ENCODE measurements around the gene ICA1L.

The ICA1L gene

DNA sequence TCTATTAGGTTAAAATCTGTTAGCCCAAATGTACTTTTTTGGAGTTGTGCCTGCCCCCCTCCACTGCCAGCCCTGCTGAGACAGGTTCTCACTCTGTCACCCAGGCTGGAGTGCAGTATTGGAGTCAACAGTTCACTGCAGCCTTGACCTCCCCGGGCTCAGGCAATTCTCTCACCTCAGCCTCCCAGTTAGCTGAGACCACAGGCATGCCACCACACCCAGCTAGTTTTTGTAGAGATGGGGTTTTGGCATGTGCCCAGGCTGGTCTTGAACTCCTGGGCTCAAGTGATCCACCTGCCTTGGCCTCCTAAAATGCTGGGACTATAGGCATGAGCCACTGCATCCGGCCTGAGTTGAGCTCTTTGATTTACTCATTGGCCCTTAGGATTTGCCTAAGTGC is 110.7 kb downstream of the ICA1L start:
- H3K4me3 ChIP-seq (ENCODE audit: low read length), result no peak overlapping the region
- H3K4me1 ChIP-seq (ENCODE audit: low read length), result peaks cover 34% of the 10 kb centered on the region
- H3K9me3 ChIP-seq (ENCODE audit: insufficient read depth, low read length), result no peaks in the 10 kb centered on the region
- H3K79me2 ChIP-seq (ENCODE audit: low read length), result no peaks in the 10 kb centered on the region
- TF ChIP-seq, protein P1, sequence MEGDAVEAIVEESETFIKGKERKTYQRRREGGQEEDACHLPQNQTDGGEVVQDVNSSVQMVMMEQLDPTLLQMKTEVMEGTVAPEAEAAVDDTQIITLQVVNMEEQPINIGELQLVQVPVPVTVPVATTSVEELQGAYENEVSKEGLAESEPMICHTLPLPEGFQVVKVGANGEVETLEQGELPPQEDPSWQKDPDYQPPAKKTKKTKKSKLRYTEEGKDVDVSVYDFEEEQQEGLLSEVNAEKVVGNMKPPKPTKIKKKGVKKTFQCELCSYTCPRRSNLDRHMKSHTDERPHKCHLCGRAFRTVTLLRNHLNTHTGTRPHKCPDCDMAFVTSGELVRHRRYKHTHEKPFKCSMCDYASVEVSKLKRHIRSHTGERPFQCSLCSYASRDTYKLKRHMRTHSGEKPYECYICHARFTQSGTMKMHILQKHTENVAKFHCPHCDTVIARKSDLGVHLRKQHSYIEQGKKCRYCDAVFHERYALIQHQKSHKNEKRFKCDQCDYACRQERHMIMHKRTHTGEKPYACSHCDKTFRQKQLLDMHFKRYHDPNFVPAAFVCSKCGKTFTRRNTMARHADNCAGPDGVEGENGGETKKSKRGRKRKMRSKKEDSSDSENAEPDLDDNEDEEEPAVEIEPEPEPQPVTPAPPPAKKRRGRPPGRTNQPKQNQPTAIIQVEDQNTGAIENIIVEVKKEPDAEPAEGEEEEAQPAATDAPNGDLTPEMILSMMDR (IDR thresholded peaks at IDR 0.05; ENCODE audit: low read depth, low read length), result no peak
- TF ChIP-seq EZH2phosphoT487 (IDR thresholded peaks at IDR 0.05; ENCODE audit: low read depth), result no peak
- no peaks in the 10 kb centered on the region for H3K27me3 ChIP-seq (ENCODE audit: low read depth, low read length)
- H3K36me3 ChIP-seq (replicated peaks; ENCODE audit: low read depth, low read length), result peaks cover 37% of the 10 kb centered on the region
- H3K27ac ChIP-seq (ENCODE audit: low read length), result peak overlapping the region; percentile 34
- H3K4me2 ChIP-seq (ENCODE audit: low read length), result peak overlapping the region; percentile 27
- H3K9ac ChIP-seq (ENCODE audit: low read length), result no peak overlapping the region
- H2AFZ ChIP-seq (ENCODE audit: low read depth, low read length), result no peak overlapping the region
- H4K20me1 ChIP-seq (ENCODE audit: insufficient read depth, low read length), result peaks cover 7% of the 10 kb centered on the region

DNA sequence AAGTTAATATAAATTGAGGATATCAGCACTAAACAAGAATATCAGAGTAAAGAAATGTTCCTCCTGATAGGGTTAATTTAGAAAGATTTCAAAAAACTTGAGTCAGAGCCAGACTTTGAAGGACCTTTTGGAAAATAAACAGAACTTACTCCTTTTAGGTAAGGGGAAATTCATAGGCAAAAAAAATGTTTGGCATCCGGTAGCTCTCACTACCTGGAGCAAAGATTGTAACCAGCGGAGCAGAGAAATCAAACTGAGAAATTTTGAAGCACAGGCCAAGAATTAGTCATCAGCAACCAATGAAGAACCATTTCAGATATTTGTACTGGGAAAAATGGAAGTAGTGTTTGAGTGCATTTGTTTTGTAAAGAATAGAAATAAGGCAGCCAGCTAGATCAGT is 113.0 kb downstream of the ICA1L start:
- H3K27ac ChIP-seq (ENCODE audit: low read length), result no peak overlapping the region
- peaks cover 23% of the 10 kb centered on the region for H3K36me3 ChIP-seq (replicated peaks; ENCODE audit: low read depth, low read length)
- H3K9me3 ChIP-seq (ENCODE audit: insufficient read depth, low read length), result no peaks in the 10 kb centered on the region
- no peak overlapping the region for H2AFZ ChIP-seq (ENCODE audit: low read depth, low read length)
- no peak overlapping the region for H3K4me2 ChIP-seq (ENCODE audit: low read length)
- no peak overlapping the region for H3K9ac ChIP-seq (ENCODE audit: low read length)
- H3K4me3 ChIP-seq (ENCODE audit: low read length), result no peak overlapping the region
- TF ChIP-seq EZH2phosphoT487 (IDR thresholded peaks at IDR 0.05; ENCODE audit: low read depth), result no peak
- TF ChIP-seq, protein P1 (IDR thresholded peaks at IDR 0.05; ENCODE audit: low read depth, low read length), result no peak
- H3K4me1 ChIP-seq (ENCODE audit: low read length), result peaks cover 22% of the 10 kb centered on the region
- H3K27me3 ChIP-seq (ENCODE audit: low read depth, low read length), result no peaks in the 10 kb centered on the region
- H3K79me2 ChIP-seq (ENCODE audit: low read length), result no peaks in the 10 kb centered on the region
- H4K20me1 ChIP-seq (ENCODE audit: insufficient read depth, low read length), result peaks cover 7% of the 10 kb centered on the region

DNA sequence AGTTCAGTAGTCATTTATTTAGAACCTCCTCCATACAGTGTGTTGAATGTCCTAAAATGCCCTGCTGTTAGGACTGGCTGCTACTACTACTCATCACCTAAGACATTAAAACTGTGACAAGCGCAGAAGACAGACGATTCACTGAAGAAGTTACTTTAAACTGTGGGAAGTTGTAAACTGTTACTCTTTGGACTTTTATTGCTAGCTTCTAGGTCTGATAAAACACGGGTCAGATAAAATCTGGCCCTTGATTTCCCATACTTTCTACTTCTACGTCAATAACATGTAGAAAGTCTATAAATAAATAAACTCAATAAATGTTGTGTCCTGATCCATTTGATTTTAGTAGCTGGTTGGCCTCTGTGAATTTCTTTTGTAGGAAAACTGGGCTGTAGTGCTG is 113.4 kb downstream of the ICA1L start:
- peaks cover 7% of the 10 kb centered on the region for H4K20me1 ChIP-seq (ENCODE audit: insufficient read depth, low read length)
- H3K27ac ChIP-seq (ENCODE audit: low read length), result no peak overlapping the region
- no peak overlapping the region for H3K4me2 ChIP-seq (ENCODE audit: low read length)
- TF ChIP-seq, protein P1 (IDR thresholded peaks at IDR 0.05; ENCODE audit: low read depth, low read length), result no peak
- no peak for TF ChIP-seq EZH2phosphoT487 (IDR thresholded peaks at IDR 0.05; ENCODE audit: low read depth)
- peaks cover 22% of the 10 kb centered on the region for H3K36me3 ChIP-seq (replicated peaks; ENCODE audit: low read depth, low read length)
- H3K79me2 ChIP-seq (ENCODE audit: low read length), result no peaks in the 10 kb centered on the region
- H3K9ac ChIP-seq (ENCODE audit: low read length), result no peak overlapping the region
- H3K9me3 ChIP-seq (ENCODE audit: insufficient read depth, low read length), result no peaks in the 10 kb centered on the region
- H3K4me3 ChIP-seq (ENCODE audit: low read length), result no peak overlapping the region
- H2AFZ ChIP-seq (ENCODE audit: low read depth, low read length), result no peak overlapping the region
- peaks cover 22% of the 10 kb centered on the region for H3K4me1 ChIP-seq (ENCODE audit: low read length)
- H3K27me3 ChIP-seq (ENCODE audit: low read depth, low read length), result no peaks in the 10 kb centered on the region

DNA sequence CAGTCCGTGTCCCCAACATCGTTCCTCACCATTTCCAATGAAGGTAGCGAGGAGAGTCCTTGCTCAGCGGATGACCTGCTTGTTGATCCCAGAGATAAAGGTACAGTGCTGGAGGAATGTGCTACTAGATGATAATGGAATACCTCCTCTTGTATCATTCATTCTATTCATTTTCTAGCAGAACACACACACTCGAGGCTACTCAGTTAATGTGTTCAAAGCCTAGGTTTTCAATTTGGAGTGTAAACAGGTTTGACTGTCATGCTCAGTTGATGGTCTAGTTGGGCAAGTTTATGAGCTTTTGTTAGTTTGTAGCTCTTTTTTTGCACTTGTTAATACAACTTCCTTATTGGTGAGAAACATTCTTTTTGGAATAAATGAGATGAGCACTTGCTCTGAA is 114.2 kb downstream of the ICA1L start:
- peaks cover 22% of the 10 kb centered on the region for H3K36me3 ChIP-seq (replicated peaks; ENCODE audit: low read depth, low read length)
- H3K4me1 ChIP-seq (ENCODE audit: low read length), result peaks cover 22% of the 10 kb centered on the region
- H3K27ac ChIP-seq (ENCODE audit: low read length), result no peak overlapping the region
- no peaks in the 10 kb centered on the region for H3K27me3 ChIP-seq (ENCODE audit: low read depth, low read length)
- peaks cover 7% of the 10 kb centered on the region for H4K20me1 ChIP-seq (ENCODE audit: insufficient read depth, low read length)
- H3K4me3 ChIP-seq (ENCODE audit: low read length), result no peak overlapping the region
- no peak overlapping the region for H2AFZ ChIP-seq (ENCODE audit: low read depth, low read length)
- TF ChIP-seq, protein P1 (IDR thresholded peaks at IDR 0.05; ENCODE audit: low read depth, low read length), result no peak
- TF ChIP-seq EZH2phosphoT487 (IDR thresholded peaks at IDR 0.05; ENCODE audit: low read depth), result no peak
- no peaks in the 10 kb centered on the region for H3K9me3 ChIP-seq (ENCODE audit: insufficient read depth, low read length)
- H3K79me2 ChIP-seq (ENCODE audit: low read length), result no peaks in the 10 kb centered on the region
- no peak overlapping the region for H3K9ac ChIP-seq (ENCODE audit: low read length)
- no peak overlapping the region for H3K4me2 ChIP-seq (ENCODE audit: low read length)
